Gastroesophageal sphincter (tissue), 4 donors: Measurements from ENCODE around the gene PPP1R13B. TPM values are rescaled to one million over a fixed set of nuclear protein-coding genes. Genes with fewer than 3 reads are reported as not detected.

ENCODE experiments used
- ATAC-seq: fragments of 150-250 bp; one replicate; pipeline ENCODE4 v1.9.1; 2016; ENCODE audit warnings: mild to moderate bottlenecking, moderate library complexity
- H3K27ac ChIP-seq, 4 donors: fragments of 200-600 bp; sonication (generic) in 3 of 4; 1 replicate in 3 of 4; 2 replicates in 1 of 4; pipeline ENCODE4 v1.5.1; 2016 to 2019
- H3K27me3 ChIP-seq: fragments of 200-600 bp; sonication (generic); one replicate; pipeline ENCODE4 v1.5.1; 2019
- H3K36me3 ChIP-seq, 2 donors: fragments of 200-600 bp; sonication (generic); one replicate each; pipeline ENCODE4 v1.5.1; 2019; ENCODE audit warnings: control low read depth in 1 of 2
- H3K4me1 ChIP-seq, 3 donors: fragments of 200-600 bp; sonication (generic); 1 replicate in 2 of 3; 2 replicates in 1 of 3; pipeline ENCODE4 v1.5.1; 2016 to 2019; ENCODE audit warnings: control low read depth in 2 of 3
- H3K4me3 ChIP-seq, 2 donors: fragments of 200-600 bp; sonication (generic); one replicate each; pipeline ENCODE4 v1.5.1; 2019; ENCODE audit warnings: mild to moderate bottlenecking in 1 of 2, moderate library complexity in 1 of 2
- H3K9me3 ChIP-seq, 3 donors: fragments of 200-600 bp; sonication (generic); one replicate each; pipeline ENCODE4 v1.5.1; 2017 to 2019; ENCODE audit warnings: control low read depth in 2 of 3
- CTCF ChIP-seq, 4 experiments: fragments of 200-600 bp in 2 of 4; fragments of 450-650 bp in 2 of 4; sonication (generic) in 1 of 4; IDR thresholded peaks; one replicate each; pipeline ENCODE4 v1.5.1; 2017 to 2019; ENCODE audit warnings: antibody characterized with exemption in 4 of 4, mild to moderate bottlenecking in 2 of 4, moderate library complexity in 2 of 4
- EP300 ChIP-seq: sonication (generic); formaldehyde crosslinking; IDR thresholded peaks from one replicate; pipeline ENCODE4 v1.6.1; 2017; ENCODE audit warnings: antibody characterized with exemption, mild to moderate bottlenecking
- POLR2A ChIP-seq, 2 donors: fragments of 450-650 bp; IDR thresholded peaks; one replicate each; pipeline ENCODE4 v1.6.1; 2017; ENCODE audit warnings: antibody characterized with exemption in 2 of 2, mild to moderate bottlenecking in 2 of 2, moderate library complexity in 1 of 2
- POLR2AphosphoS5 ChIP-seq: sonication (generic); formaldehyde crosslinking; IDR thresholded peaks from one replicate; pipeline ENCODE4 v1.6.1; 2017; ENCODE audit warnings: antibody characterized with exemption
- WGBS, 2 donors: methylation state at CpG; one replicate each; pipeline ENCODE4 v1.1.5; 2018; ENCODE audit warnings: low coverage in 1 of 2; 5-methylcytosine and 5-hydroxymethylcytosine counted together
- total RNA-seq, 4 donors: library from RNA; depleted of rRNA; stranded (reverse); fragments of >200 nt; gene quantifications; one replicate each; pipeline ENCODE4 v1.1.0, GENCODE V29; 2016

The PPP1R13B gene
- total RNA-seq, 4 donors from 2014 or later = 13.9 to 24.8 (median 17.5) TPM

- H3K9me3 ChIP-seq = no peaks in the 10 kb centered on the region
- TF ChIP-seq CTCF (IDR thresholded peaks at IDR 0.05) = no peak
- TF ChIP-seq POLR2A (IDR thresholded peaks at IDR 0.05) = no peak
- no peak for TF ChIP-seq EP300
- TF ChIP-seq POLR2AphosphoS5 = no peak
- no peak overlapping the region for H3K4me3 ChIP-seq
- H3K27ac ChIP-seq = no peak overlapping the region
- no peaks in the 10 kb centered on the region for H3K36me3 ChIP-seq
- no peaks in the 10 kb centered on the region for H3K27me3 ChIP-seq
- H3K4me1 ChIP-seq = peaks cover 0 to 10% (median 0%) of the 10 kb centered on the region in 3 donors
- no peak for ATAC-seq
- 97 to 100% methylated on average over 1 to 4 of the region's 6 CpGs for WGBS, 2 donors
These were observed 9.9 kb upstream of the PPP1R13B start for GRCh38 chr14:103857256-103857655.

- Histone ChIP-seq H3K27me3 (no peaks in the 10 kb centered on the region), H3K4me3 (no peak overlapping the region), H3K36me3 (no peaks in the 10 kb centered on the region), H3K27ac (no peak overlapping the region), H3K4me1 (peaks cover 0 to 10% (median 0%) of the 10 kb centered on the region in 3 donors), H3K9me3 (no peaks in the 10 kb centered on the region)
- no peak for ATAC-seq
- 49 to 61% methylated on average over 3 to 7 of the region's 7 CpGs for WGBS, 2 donors
- no peak for TF ChIP-seq POLR2A (IDR thresholded peaks at IDR 0.05)
- TF ChIP-seq CTCF (IDR thresholded peaks at IDR 0.05) = no peak
- no peak for TF ChIP-seq EP300
- no peak for TF ChIP-seq POLR2AphosphoS5
These were observed 9.2 kb upstream of the PPP1R13B start for GRCh38 chr14:103856607-103857006.

GRCh38 chr14:103856105-103856504 is 8.7 kb upstream of the PPP1R13B start:
- H3K27ac ChIP-seq = no peak overlapping the region
- peaks cover 0 to 10% (median 0%) of the 10 kb centered on the region in 3 donors for H3K4me1 ChIP-seq
- H3K9me3 ChIP-seq = no peaks in the 10 kb centered on the region
- H3K36me3 ChIP-seq = no peaks in the 10 kb centered on the region
- WGBS, 2 donors = 81% methylated on average over 3 of the region's 8 CpGs; no CpG with 5 or more reads in 1 of the 2 donors
- no peak for ATAC-seq
- no peaks in the 10 kb centered on the region for H3K27me3 ChIP-seq
- TF ChIP-seq EP300 (no peak), POLR2A (IDR thresholded peaks at IDR 0.05) (no peak), POLR2AphosphoS5 (no peak), CTCF (IDR thresholded peaks at IDR 0.05) (no peak)
- no peak overlapping the region for H3K4me3 ChIP-seq

GRCh38 chr14:103855734-103856095 is 8.3 kb upstream of the PPP1R13B start:
- no peak for TF ChIP-seq EP300
- no peak for TF ChIP-seq POLR2AphosphoS5
- TF ChIP-seq CTCF (IDR thresholded peaks at IDR 0.05) = no peak
- no peak for TF ChIP-seq POLR2A (IDR thresholded peaks at IDR 0.05)
- Histone ChIP-seq H3K27ac (peak overlapping the region in 2 of 4 donors; percentile 12 to 35), H3K4me3 (no peak overlapping the region), H3K36me3 (no peaks in the 10 kb centered on the region), H3K4me1 (peaks cover 0 to 10% (median 0%) of the 10 kb centered on the region in 3 donors), H3K27me3 (no peaks in the 10 kb centered on the region), H3K9me3 (no peaks in the 10 kb centered on the region)
- WGBS, 2 donors = 63% methylated on average over 5 of the region's 6 CpGs; no CpG with 5 or more reads in 1 of the 2 donors
- ATAC-seq = no peak
